Stimulated activated CD8-positive, alpha-beta memory T cell treated with anti-CD3 and anti-CD28 coated beads, Interleukin-7, amount 100 ng/mL, for 4 hours (primary cell): Measurements from ENCODE around the gene RCAN2.
A peak's percentile ranks its signal among the peaks of the same experiment; 100 is the strongest.

Source experiments
- DNase-seq, 2 donors: peaks; one replicate each; pipeline ENCODE4 v3.0.0-alpha.2; 2020; ENCODE audit warnings: low read depth in 2 of 2

The RCAN2 gene

DNA sequence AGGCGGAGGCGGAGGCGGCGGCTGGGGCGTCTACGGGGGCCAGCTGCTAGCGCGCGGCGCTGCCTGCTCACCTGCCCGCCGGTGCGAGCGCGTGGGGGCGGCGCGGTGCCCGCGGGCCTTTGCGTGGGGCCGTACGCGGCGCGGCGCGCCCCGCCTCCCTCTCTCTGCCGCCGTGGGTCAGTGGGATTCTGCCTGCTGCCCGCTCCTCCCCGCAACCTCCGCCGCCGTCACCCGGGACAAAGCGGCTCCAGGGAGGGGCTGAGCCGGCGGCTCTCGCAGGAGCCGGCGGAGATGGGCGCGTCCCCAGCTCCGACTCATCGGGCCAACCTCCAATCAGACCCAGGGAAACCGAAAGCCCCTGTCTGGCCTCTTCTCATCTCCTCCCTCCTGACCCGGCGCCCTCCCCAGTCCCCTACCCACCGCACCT lies at the start of gene RCAN2:
Gene RCAN2 (minus strand): TSS at position 249 of the 427 bp plus-strand sequence.
- peak in 1 of 2 donors; percentile 14 for DNase-seq

DNA sequence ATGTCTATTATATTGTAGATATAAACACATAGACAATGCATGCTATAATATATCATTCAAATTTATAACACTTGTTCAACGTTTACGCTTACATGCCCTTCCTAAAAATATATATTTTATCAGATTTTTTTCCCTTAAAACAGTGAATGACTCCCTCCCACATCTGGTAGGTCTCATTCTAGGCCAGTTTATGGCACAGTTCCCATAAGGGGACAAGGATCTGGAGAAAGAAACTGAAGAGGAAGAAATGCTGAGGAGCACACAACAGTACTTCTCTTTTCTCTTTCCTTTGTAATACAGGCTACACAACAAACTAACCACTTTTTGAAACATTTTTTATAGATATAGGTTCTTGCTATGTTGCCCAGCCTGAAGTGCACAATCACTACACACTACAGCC lies 48.6 kb upstream of the RCAN2 start:
- DNase-seq = no peak

DNA sequence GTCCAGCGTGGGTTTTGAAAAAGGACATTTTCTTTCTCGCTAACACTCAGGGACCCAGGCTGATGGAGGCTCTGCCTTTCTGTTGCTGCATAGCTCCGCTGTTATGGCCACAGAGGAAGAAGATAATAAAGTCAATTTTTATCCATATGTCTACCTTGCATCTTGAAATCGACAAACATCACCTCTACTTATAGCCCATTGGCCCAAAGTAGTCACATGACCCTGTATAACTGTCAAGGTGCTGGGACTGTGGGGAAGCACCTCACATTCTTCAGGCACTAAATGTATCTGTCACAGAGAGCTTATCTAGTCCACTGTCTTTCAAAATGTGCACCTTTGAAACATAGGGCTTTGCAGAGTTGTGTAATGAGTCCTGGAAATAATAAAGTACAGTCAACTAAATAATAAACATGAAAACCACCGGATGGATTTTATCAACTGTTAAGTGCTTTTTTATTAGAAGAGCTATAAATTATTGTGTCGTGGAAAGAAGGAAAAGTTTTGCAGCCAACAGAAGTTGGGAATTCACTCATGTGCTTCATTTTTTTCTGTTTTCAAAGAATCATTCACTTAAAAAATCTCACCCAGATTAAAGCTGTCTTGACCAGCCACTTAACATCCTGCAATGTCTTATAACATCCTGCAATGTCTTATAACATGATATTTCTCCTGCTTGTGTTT lies 47.7 kb upstream of the RCAN2 start:
- DNase-seq = no peak

DNA sequence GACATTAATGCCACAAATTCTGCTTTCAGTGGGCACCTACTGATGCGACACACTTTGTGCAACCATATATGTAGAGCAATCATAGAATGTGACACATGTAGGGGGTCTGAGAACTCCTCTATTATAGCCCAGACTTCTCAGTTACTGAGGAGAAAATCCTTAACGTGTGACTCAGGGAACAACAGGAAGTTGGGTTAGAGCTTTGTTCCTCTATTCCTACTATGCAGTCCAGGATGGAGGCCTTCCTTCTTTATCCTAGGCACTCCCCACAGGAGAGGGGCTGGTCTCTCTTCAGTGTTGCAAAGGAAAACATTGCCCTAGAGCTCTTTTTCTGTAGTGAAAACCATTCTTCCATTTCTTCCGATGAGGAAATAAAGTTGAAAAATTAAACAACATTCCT lies 39.6 kb upstream of the RCAN2 start:
- no peak for DNase-seq

DNA sequence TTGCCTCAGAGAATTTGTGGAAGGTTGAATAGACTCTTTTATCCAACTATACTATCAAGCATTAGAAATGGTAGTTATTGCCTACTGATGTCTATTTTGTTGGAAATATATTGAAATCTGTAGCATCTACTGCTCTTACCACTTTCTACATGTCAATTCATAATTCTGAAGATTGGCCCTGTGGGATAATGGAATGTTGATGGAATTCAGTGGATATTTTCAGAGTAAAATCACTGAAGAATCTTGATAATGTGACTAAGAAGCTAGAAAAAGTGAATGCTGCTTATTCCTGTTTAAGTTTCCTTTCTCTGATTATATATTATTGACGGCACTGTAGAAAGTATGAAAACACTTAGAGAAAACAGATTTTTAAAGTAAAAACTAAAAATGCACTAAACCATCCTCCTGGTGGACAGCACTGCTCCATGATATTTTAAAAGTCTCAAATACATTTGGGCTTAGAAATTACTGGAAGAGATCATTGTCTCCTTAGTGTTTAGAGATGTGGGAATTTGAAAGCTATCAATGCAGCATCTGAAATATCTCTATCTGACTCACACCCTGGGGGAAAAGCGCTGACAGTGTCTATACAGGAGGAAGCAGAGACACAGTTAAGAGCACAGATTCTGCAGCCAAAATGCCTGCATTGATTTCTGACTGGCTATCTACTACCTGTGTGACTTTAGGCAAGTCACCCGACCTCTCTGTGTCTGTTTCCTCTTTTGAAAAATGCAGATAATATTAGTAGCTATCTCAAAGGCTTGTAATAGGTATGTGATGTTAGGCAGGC lies 37.9 kb upstream of the RCAN2 start:
- no peak for DNase-seq

DNA sequence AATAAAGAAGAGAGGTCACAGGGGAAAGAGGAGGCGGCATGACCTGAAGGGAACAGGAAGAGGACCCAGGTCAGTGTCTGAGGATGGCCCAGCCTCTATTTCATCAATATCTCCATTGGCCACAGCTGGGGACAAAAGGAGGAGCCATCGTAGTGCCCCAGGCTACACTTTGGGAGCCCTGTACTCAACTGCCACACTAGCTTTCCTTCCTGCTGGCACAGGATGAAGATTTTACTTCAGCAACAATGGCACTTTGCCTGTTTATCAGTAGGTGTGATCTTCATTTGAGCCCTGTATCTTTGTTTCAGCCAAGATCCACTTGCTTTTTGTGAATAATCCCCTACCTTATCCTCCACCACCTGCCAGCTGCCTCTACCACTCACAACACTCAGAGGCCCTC lies 35.4 kb upstream of the RCAN2 start:
- no peak for DNase-seq

DNA sequence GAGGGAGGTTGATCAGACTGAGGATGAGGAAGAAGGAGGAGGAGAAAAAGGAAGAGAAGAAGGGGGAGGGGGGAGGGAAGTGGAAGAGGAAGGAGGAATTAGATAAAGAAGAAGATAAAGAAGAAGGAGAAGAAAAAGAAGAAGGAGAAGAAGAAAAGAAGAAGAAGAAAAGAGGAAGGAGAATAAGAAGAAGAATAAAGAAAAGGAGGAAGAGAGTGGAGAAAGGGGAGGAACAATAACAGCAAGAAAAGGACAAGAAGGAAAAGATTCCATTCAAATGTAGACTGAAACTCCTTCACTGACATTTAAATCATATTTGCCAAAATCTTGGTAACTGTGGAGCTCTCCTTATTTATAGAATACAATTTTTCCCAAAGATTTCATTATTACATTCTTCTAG lies 34.3 kb upstream of the RCAN2 start:
- DNase-seq = no peak

DNA sequence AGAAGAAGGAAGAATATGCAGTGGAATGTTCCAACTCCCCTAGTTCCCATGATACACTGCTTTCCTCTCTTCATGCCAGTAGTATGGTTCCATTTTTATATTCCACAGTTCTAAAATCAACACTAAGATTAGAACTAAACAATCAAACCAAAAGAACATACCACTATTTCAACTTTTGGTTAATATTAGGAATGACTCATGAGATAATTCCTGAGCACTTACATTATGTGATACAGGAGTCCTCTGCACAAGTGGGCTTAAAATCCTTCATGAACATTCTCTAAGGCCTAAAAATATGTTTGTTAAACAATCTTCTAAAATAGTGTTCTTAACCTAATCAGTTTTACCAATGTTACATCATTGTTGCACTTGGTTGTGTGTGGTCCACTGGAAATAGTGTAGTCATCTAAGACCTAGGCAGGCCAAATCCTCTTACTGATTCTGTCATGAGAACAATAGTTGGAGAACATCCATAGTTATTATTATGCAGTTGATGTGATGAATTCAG lies 30.3 kb upstream of the RCAN2 start:
- DNase-seq = no peak

DNA sequence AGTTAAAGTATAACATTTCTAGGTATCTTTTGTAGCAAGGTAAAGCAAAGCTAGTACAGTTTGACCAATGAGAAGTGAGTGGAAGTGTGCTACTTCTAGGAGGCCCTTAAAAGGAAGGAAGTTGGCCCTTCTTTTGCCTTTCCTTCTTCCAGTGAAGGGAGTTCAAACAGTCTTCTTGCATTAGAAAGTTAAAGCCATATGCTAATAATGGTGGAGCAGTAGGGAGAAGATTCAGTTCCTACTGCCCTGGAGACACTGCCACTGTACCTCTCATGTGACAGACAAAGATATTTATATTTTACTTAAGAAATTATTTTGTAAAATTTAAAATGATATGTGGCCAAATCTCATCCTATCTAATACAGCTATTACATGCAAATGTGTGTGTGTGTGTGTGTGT lies 26.0 kb upstream of the RCAN2 start:
- DNase-seq = no peak

DNA sequence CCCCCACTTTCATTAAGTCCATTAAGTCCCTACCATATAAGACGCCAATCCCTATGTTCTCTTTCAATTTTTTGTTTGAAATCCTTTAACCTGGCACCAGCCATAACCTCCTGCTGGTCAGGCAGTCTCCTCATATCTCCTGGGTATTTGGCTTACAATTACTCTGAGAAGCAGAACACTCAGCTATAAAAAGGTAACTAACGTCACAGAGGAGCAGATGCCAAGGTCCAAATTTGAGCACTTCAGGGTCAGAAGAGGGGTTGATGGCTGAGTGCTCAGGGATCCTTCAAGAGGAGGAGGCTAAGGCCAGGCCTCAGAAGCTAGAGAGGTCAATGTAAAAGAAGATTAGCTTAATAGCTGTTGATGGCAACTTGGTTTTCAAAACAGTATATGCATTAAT lies 22.3 kb upstream of the RCAN2 start:
- DNase-seq = no peak

DNA sequence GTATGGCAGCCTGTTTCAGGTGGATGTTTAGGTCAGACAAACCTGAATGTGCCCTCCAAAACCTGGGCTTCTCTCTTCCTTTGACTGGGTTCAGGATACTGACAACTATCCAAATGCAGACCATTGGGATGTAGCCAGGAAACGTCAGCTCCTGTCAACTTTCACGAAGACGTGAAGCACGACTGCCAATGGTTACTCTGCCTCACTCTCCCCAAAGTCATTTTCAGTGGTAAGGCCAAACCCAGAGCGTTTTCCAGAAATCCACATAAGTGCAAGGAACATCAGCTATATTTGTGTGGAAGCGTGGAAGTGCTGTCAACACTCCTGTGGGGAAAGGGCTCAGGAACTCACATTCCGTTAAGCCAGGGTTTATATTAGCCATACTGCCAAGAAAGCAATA lies 20.1 kb upstream of the RCAN2 start:
- DNase-seq = no peak

DNA sequence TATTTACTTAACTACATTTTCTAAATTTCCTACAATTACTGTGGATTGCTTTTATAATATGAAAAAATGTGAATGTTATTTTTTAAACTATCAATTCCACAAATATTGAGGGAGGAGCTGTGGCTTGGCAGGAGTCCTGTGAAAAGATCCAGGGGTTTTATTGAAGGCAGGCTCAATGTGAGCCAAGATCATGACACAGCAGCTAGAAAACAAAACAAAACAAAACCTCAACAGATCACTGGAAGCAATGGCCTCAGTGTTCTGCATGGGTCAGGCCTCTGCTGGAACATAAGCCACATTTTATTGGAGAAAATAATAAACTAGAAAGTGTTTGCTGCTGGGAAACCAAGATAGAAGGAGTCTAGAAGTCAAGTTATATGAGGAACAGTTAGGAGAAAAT lies 19.4 kb upstream of the RCAN2 start:
- DNase-seq = no peak

DNA sequence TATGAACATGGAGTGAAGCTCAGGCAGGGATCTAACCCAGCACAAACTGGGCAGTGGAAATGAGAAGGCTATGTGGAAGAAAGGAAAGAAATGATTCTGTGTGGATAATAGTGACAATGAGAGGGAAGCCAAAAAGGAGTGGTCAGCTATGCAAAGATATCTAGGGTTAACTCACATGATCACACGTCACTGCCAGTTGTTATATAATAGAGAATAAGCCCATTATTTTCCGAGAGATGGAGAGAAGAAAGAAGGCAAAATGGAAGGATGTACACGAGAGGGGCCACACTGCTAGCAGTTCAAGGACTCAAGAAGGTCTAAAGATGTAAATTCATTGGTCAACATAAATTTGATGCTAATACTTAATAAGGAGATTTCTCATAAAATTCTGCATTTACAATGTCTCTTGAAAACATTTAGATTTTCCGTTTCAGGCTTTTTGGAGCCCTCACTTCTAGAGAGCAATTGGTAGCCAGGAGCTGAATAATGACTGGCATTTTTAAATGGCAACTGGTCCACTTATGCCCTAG lies 18.8 kb upstream of the RCAN2 start:
- no peak for DNase-seq

DNA sequence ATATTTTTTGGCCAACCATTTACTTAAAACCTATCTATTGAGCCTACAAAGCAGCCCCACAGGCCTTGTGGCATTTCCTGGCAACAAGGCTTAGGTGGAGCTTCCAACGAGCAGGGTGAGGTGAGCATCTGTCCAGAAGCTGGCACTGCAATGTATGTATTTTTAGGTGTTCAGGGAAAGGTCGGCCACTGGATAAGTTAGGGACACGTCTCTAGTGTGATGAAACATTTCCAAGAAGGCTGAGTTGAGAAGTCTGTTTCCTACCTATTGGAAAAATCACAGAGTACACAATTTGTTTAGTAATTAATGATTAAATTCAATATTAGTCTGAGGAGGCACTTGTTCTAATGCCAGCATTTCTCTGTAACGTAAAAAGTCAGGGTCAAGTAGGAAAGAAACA lies 17.8 kb upstream of the RCAN2 start:
- DNase-seq = no peak

DNA sequence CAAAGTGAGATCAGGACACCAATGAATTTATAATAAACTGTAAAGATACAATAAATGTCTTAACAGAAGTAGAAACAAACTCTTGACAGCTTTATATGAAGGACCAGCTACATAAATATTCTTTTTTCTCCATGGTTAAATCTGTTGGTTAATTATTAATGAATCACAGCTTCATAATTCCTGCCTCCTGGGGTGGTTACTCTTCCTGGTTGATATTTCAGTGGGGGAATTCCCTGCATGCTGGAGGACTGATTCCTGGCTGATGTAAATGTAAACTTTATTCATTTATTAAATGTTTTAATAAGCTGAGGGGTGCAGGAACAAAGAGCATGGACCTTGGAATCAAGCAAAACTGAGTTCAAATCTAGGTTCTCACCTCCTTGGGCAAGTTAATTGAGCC lies 16.2 kb upstream of the RCAN2 start:
- DNase-seq = no peak

DNA sequence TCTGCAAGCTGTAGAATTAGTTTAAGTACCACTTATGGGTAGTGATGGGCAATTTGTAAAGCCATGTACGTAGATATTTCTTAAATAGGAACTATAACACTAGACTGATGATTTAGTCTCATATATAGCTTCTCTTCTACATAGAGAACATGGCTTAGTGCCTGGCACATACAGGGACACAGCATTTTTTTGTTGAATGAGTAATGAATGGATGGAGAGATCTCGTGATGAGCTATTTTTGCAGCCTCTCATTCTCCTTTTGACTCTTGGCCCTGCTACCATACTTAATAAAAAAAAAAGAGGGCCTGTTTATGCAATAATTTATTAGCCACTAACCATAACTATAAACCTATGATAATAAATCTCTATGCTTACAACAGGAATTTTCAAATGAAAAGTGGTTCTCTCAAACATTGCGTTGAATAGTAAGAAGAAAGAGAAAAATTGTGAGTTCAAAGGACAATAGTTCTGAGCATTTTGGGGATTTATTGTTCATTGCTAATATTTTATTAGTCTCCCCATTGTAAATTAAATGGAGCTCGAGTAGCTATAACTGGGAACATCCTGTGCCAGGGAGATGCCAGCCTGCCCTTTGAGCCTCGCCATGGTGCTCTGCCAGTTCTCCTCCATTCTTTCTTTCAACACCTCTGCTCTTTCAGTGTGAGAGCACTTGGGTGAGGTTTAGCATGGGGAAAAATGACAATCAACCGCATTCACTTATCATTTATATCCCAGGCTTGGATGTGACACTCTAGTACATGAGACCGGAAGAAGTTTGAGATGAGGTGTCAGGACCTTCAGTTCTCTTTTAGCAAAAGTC lies 14.7 kb upstream of the RCAN2 start:
- DNase-seq = no peak

DNA sequence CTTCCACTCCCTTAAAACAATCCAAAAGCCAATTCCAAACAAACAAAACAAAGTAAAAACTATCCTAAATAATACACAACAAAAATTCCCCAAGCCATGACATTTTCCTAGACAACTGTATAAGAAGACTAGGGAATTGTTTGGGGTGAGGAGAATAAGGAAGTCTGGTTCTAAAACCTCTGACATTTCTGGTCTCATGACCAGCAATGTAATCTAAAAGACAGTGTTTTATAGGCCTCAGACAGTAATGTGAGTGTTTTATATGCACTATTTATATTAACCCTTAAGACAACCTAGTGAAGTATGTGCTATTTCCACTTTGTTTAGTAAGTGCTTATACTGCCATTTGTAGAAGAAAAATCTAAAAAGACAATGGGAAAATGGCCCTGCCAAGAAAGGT lies 13.0 kb upstream of the RCAN2 start:
- no peak for DNase-seq

DNA sequence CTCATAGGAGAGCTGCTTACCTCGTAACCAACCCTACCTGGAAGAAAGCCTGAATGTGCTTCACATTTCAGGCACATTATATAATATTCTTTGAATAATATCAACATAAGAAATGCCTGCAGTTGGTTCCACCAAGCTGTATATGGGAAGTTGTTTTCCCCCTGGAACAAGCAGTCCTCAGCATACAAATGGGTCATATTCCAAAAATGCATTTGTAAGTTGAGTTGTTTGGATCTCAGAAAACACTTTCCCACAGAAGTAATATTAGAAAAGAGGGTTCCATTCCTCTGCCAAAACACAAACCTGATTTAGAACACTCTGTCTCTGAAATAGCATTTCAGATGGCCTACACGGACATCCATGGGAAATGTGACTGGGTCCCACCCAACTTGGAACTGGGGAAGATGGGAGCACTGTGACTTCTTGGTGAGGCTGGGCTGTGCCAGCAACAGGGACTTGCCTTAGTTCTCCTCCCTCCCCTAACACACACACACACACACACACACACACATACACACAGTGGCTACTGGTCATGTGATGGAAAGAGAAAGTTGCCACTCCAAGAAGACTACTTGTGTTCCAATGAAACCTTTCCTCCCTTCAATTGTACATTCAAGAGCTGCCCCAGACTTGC lies 11.4 kb upstream of the RCAN2 start:
- no peak for DNase-seq

DNA sequence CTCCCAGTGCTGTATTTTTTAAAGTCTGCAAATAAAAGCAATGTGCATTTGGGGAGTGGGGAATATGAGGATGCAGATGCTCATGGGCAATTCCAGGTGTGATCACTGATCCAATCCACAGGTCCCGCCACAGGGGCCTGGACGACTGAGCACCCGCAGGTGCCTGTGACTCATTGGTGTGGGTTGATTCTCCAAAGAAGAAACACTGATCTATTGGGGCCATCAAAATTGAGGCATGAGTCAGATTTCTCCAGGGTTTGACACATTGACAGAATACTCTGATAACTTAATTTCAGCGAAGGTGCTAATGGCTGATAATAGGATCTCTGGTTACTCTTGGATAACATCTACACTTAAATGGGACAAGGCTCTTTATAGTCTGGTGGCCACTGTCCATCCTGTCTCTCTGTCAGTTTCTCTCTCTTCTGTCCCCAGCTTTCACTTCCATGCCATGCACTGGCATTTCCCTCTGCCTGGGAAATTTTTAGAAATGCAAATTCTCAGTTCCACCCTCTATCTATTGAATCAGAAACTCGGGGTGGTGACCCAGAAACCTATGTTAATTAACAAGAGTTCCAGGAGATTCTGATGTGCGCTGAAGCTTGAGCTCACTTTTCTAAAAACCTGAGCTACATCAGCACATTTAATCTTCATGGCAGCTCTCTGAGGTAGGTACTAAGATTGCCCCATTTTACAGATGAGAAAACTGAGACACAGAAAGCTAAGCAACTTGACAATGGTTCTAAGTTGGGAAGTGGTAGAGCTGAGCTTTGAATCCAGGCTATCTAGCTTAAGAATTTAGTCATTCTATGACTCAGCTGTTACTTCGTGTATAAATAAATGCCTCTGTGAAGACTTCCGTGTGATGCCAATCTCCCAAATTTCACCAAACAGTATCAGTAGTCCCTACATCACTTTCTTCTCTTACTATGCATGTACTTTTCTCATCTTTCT lies 10.2 kb upstream of the RCAN2 start:
- DNase-seq = no peak

DNA sequence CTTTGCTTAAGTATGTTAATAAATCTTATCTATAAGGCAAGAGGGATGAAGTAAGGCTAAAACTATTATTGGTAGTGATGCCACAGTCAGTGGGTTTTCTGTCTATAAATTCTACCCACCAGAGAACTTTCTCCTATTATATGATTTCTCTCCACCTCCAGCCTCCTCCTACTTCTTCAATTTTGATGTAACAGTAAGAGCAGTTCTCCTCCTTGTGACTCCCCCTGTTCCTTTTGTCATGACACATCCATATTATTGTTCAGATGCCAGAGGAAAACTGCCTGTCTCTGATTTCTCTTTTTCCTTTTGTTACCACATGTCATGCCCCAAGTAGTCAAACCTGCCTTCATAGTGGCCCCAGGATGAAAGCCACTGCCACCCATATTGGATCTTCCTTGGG lies 9.1 kb upstream of the RCAN2 start:
- DNase-seq = no peak
